Fibroblast of lung (primary cell): ENCODE results near the gene SURF2.
A peak's percentile ranks its signal among the peaks of the same experiment; 100 is the strongest.

ENCODE experiments used
- CTCF ChIP-seq, 2 donors: IDR thresholded peaks in 1 of 2; conservative IDR thresholded peaks in 1 of 2; 1 replicate in 1 of 2; 2 replicates in 1 of 2; pipeline ENCODE4 v1.5.1; 2011 to 2012; ENCODE audit warnings: low read length in 2 of 2, control low read depth in 1 of 2, inconsistent platforms in 1 of 2, low read depth in 1 of 2, mild to moderate bottlenecking in 1 of 2
- EZH2 ChIP-seq: IDR thresholded peaks from 2 replicates; pipeline ENCODE4 v1.5.1; 2012; ENCODE audit warnings: low read length, control low read depth, mild to moderate bottlenecking; ENCODE audit errors: missing control alignments

DNA sequence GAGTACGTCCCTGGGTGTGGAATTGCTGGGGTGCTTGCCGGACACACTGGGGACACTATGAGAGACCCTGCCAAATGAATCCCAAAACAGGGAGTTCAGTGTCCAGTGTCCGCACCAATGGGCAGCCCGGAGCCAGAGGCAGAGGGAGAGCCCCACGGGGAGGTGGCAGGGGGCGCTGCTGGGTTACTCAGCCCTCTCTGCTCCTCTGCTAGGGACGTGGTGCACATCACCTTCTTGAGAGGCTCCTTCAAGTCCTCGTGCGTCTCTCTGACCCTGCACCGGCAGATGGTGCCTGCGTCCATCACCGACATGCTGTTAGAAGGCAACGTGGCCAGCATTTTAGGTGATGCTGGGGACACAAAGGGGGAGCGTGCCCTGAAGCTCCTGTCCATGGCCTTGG lies 40.6 kb downstream of the SURF2 start:
- TF ChIP-seq EZH2 (no peak), CTCF (conservative IDR thresholded peaks at IDR 0.05 in 1 of 2, IDR thresholded peaks at IDR 0.05 in 1 of 2; ENCODE audit: low read depth in 1 of 2, low read length in 2 of 2) (peak; percentile 20 to 33)
